Raji (cell line): Measurements from ENCODE around the gene DGKG.

Experiments
- POLR2A ChIP-seq: IDR thresholded peaks from 2 replicates; pipeline ENCODE4 v1.6.1; 2011; ENCODE audit warnings: low read depth, low read length, control low read depth; ENCODE audit not compliant: insufficient read depth

DGKG gene

GRCh38 chr3:186176373-186176990 is 185.6 kb downstream of the DGKG start:
- no peak for TF ChIP-seq POLR2A

- no peak for TF ChIP-seq POLR2A
Measured at GRCh38 chr3:186173224-186173815, 188.7 kb downstream of the DGKG start.

- TF ChIP-seq POLR2A: no peak
Measured at GRCh38 chr3:186172353-186172752, 189.7 kb downstream of the DGKG start.

- TF ChIP-seq POLR2A: no peak
Measured at GRCh38 chr3:186171521-186171920, 190.5 kb downstream of the DGKG start.

GRCh38 chr3:186170516-186170915 is 191.5 kb downstream of the DGKG start:
- no peak for TF ChIP-seq POLR2A

- TF ChIP-seq POLR2A: no peak
Measured at GRCh38 chr3:186169379-186169778, 192.7 kb downstream of the DGKG start.

GRCh38 chr3:186168976-186169375 is 193.1 kb downstream of the DGKG start:
- no peak for TF ChIP-seq POLR2A

GRCh38 chr3:186167646-186168395 is 194.2 kb downstream of the DGKG start:
- no peak for TF ChIP-seq POLR2A

- no peak for TF ChIP-seq POLR2A
Measured at GRCh38 chr3:186166491-186167288, 195.3 kb downstream of the DGKG start.

- no peak for TF ChIP-seq POLR2A
Measured at GRCh38 chr3:186166036-186166435, 196.0 kb downstream of the DGKG start.

GRCh38 chr3:186165331-186165730 is 196.7 kb downstream of the DGKG start:
- TF ChIP-seq POLR2A: no peak

GRCh38 chr3:186164696-186165095 is 197.3 kb downstream of the DGKG start:
- no peak for TF ChIP-seq POLR2A

GRCh38 chr3:186162221-186162620 is 199.8 kb downstream of the DGKG start:
- no peak for TF ChIP-seq POLR2A

GRCh38 chr3:186160691-186161243 is 201.3 kb downstream of the DGKG start:
- no peak for TF ChIP-seq POLR2A

- no peak for TF ChIP-seq POLR2A
Measured at GRCh38 chr3:186154641-186155040, 207.4 kb downstream of the DGKG start.
